H9 (cell line): ENCODE results near the gene ZNF407. TPM values are rescaled to one million over a fixed set of nuclear protein-coding genes. Genes with fewer than 3 reads are reported as not detected.

Experiments used
- DNase-seq: peaks from one replicate; pipeline ENCODE4 v3.0.0-alpha.2; 2017
- H2AFZ ChIP-seq: one replicate; pipeline ENCODE4 v1.6.1; 2013; ENCODE audit warnings: mild to moderate bottlenecking, low read length, control low read depth, moderate library complexity
- H2AK5ac ChIP-seq: 2 replicates; pipeline ENCODE4 v1.6.1; 2013; ENCODE audit warnings: low read length, control low read depth, mixed read lengths; ENCODE audit not compliant: insufficient read length
- H2BK120ac ChIP-seq: one replicate; pipeline ENCODE4 v1.6.1; 2013; ENCODE audit warnings: low read depth, mild to moderate bottlenecking, low read length, control low read depth, inconsistent platforms; ENCODE audit not compliant: poor library complexity, severe bottlenecking
- H2BK12ac ChIP-seq: 2 replicates; pipeline ENCODE4 v1.6.1; 2013; ENCODE audit warnings: low read length, control low read depth, mixed read lengths, low read depth; ENCODE audit not compliant: insufficient read length
- H2BK15ac ChIP-seq: 2 replicates; pipeline ENCODE4 v1.6.1; 2013; ENCODE audit warnings: low read depth, low read length, control low read depth
- H2BK20ac ChIP-seq: one replicate; pipeline ENCODE4 v1.6.1; 2013; ENCODE audit warnings: low read depth, mild to moderate bottlenecking, low read length, control low read depth, inconsistent platforms; ENCODE audit not compliant: poor library complexity, severe bottlenecking
- H2BK5ac ChIP-seq: 2 replicates; pipeline ENCODE4 v1.6.1; 2013; ENCODE audit warnings: low read length, control low read depth, mixed read lengths; ENCODE audit not compliant: insufficient read length
- H3K14ac ChIP-seq: 2 replicates; pipeline ENCODE4 v1.6.1; 2013; ENCODE audit warnings: low read length, control low read depth; ENCODE audit not compliant: insufficient read depth
- H3K18ac ChIP-seq: 2 replicates; pipeline ENCODE4 v1.6.1; 2013; ENCODE audit warnings: low read depth, mild to moderate bottlenecking, mixed read lengths, low read length, control low read depth; ENCODE audit not compliant: insufficient read length
- H3K23ac ChIP-seq: 2 replicates; pipeline ENCODE4 v1.6.1; 2013; ENCODE audit warnings: low read length, control low read depth, mixed read lengths, low read depth; ENCODE audit not compliant: insufficient read length
- H3K23me2 ChIP-seq: 2 replicates; pipeline ENCODE4 v1.6.1; 2013; ENCODE audit warnings: low read depth, mild to moderate bottlenecking, mixed read lengths, low read length, control low read depth; ENCODE audit not compliant: insufficient read length, poor library complexity, severe bottlenecking
- H3K27ac ChIP-seq: 2 replicates; pipeline ENCODE4 v1.5.1; 2013; ENCODE audit warnings: low read length, control low read depth, mixed read lengths, low read depth; ENCODE audit not compliant: insufficient read length
- H3K27me3 ChIP-seq: 2 replicates; pipeline ENCODE4 v1.6.1; 2013; ENCODE audit warnings: low read length, control low read depth, inconsistent platforms; ENCODE audit not compliant: insufficient read depth
- H3K4ac ChIP-seq: 2 replicates; pipeline ENCODE4 v1.6.1; 2013; ENCODE audit warnings: low read depth, mild to moderate bottlenecking, control low read depth, inconsistent platforms, low read length, moderate library complexity
- H3K4me1 ChIP-seq: 2 replicates; pipeline ENCODE4 v1.6.1; 2013; ENCODE audit warnings: low read length, control low read depth, inconsistent platforms; ENCODE audit not compliant: insufficient read depth
- H3K4me2 ChIP-seq: 2 replicates; pipeline ENCODE4 v1.6.1; 2013; ENCODE audit warnings: low read length, control low read depth, mixed read lengths; ENCODE audit not compliant: insufficient read length, insufficient read depth
- H3K56ac ChIP-seq: 2 replicates; pipeline ENCODE4 v1.6.1; 2013; ENCODE audit warnings: low read depth, mild to moderate bottlenecking, mixed read lengths, low read length, control low read depth; ENCODE audit not compliant: insufficient read length
- H3K79me1 ChIP-seq: 2 replicates; pipeline ENCODE4 v1.6.1; 2013; ENCODE audit warnings: low read depth, mild to moderate bottlenecking, moderate library complexity, low read length, control low read depth, inconsistent platforms; ENCODE audit not compliant: insufficient read depth, poor library complexity, severe bottlenecking
- H3K79me2 ChIP-seq: 2 replicates; pipeline ENCODE4 v1.6.1; 2013; ENCODE audit warnings: low read length, control low read depth, inconsistent platforms; ENCODE audit not compliant: insufficient read depth
- H3K9ac ChIP-seq: 2 replicates; pipeline ENCODE4 v1.6.1; 2013; ENCODE audit warnings: low read length, control low read depth, mixed read lengths; ENCODE audit not compliant: insufficient read length; ENCODE audit errors: extremely low read depth
- H3K9me3 ChIP-seq: one replicate; pipeline ENCODE4 v1.6.1; 2013; ENCODE audit warnings: low read depth, low read length, inconsistent platforms; ENCODE audit not compliant: control insufficient read depth
- H3T11ph ChIP-seq: one replicate; pipeline ENCODE4 v1.6.1; 2013; ENCODE audit warnings: mild to moderate bottlenecking, low read length, control low read depth, inconsistent platforms
- H4K20me1 ChIP-seq: one replicate; pipeline ENCODE4 v1.6.1; 2013; ENCODE audit not compliant: control insufficient read depth, insufficient read length, insufficient read depth
- H4K5ac ChIP-seq: 2 replicates; pipeline ENCODE4 v1.6.1; 2013; ENCODE audit warnings: low read depth, mild to moderate bottlenecking, mixed read lengths, low read length, control low read depth; ENCODE audit not compliant: insufficient read length
- H4K8ac ChIP-seq: replicated peaks from 2 replicates; pipeline ENCODE4 v1.6.1; 2013; ENCODE audit warnings: low read length, control low read depth, mixed read lengths, low read depth; ENCODE audit not compliant: insufficient read length
- H4K91ac ChIP-seq: 2 replicates; pipeline ENCODE4 v1.6.1; 2013; ENCODE audit warnings: low read depth, mild to moderate bottlenecking, moderate library complexity, mixed read lengths, low read length, control low read depth; ENCODE audit not compliant: insufficient read length
- H3K27ac Mint-ChIP-seq, 3 experiments: 2 replicates in 2 of 3; 3 replicates in 1 of 3; pipeline ENCODE4 v1.8.0; 2020 to 2021; ENCODE audit warnings: mixed read lengths in 3 of 3, mild to moderate bottlenecking in 1 of 3, moderate library complexity in 1 of 3
- H3K27me3 Mint-ChIP-seq: 2 replicates; pipeline ENCODE4 v1.8.0; 2021; ENCODE audit warnings: low read depth, mild to moderate bottlenecking, moderate library complexity, mixed read lengths
- H3K36me3 Mint-ChIP-seq, 3 experiments: 2 replicates in 2 of 3; 3 replicates in 1 of 3; pipeline ENCODE4 v1.8.0; 2020 to 2021; ENCODE audit warnings: low read depth in 3 of 3, mixed read lengths in 3 of 3; ENCODE audit not compliant: insufficient read depth in 1 of 3
- H3K4me1 Mint-ChIP-seq, 2 experiments: 2 replicates each; pipeline ENCODE4 v1.8.0; 2020; ENCODE audit warnings: mixed read lengths in 2 of 2
- H3K4me3 Mint-ChIP-seq, 2 experiments: 2 replicates in 1 of 2; 3 replicates in 1 of 2; pipeline ENCODE4 v1.8.0; 2020 to 2021; ENCODE audit warnings: mild to moderate bottlenecking in 2 of 2, mixed read lengths in 2 of 2, moderate library complexity in 1 of 2
- H3K9me3 Mint-ChIP-seq, 2 experiments: 2 replicates in 1 of 2; 3 replicates in 1 of 2; pipeline ENCODE4 v1.8.0; 2020; ENCODE audit warnings: mild to moderate bottlenecking in 2 of 2, mixed read lengths in 2 of 2, moderate library complexity in 1 of 2
- WGBS: extraction: QIAGEN DNeasy Blood & Tissue Kit; methylation state at CpG from one replicate; pipeline ENCODE4 v1.1.7; 2013; ENCODE audit warnings: missing lambda C conversion rate, low lambda C conversion rate, mixed read lengths; ENCODE audit not compliant: insufficient read length; ENCODE audit errors: extremely low coverage; 5-methylcytosine and 5-hydroxymethylcytosine counted together
- total RNA-seq: library from RNA; stranded (reverse); gene quantifications from 2 replicates; pipeline ENCODE4 v1.2.1, GENCODE V29; 2021
- TF ChIP-seq, protein P1 (sequence below): fragments of 200-600 bp; sonication (generic); conservative IDR thresholded peaks from 3 replicates; pipeline ENCODE4 v1.8.0; 2021; ENCODE audit warnings: antibody characterized with exemption, mild to moderate bottlenecking

ZNF407 gene
- total RNA-seq, 1 experiment from 2014 or later: 8.7 TPM

DNA sequence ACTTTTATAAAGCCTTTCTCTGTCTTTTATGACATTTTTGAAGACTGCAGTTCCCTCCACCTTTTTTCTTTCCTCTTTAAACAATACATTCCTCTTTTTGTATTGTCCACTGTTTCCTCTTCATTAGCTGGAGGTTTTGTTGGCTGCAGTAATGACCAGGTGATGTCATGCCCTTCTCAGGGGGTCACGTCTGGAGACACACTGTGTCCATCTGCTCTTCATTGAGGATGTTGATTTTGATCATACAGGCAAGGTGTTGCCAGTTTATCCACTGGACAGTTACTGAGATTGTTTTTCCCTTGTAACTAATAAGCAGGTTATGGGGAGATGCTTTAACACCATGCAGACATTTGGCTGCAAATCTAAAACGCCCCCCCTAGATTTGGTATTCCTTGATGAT is 19.8 kb downstream of the ZNF407 start:
- Histone ChIP-seq H2BK120ac (no peak overlapping the region), H3K14ac (no peak overlapping the region), H3K9me3 (no peaks in the 10 kb centered on the region), H2AFZ (no peak overlapping the region), H4K91ac (no peak overlapping the region), H3T11ph (no peak overlapping the region), H3K4me2 (no peak overlapping the region), H2BK5ac (no peak overlapping the region), H4K8ac (no peak overlapping the region), H3K23me2 (no peaks in the 10 kb centered on the region), H3K4ac (no peak overlapping the region), H3K79me2 (no peaks in the 10 kb centered on the region), H2BK15ac (no peak overlapping the region), H3K9ac (no peak overlapping the region), H3K27ac (no peak overlapping the region), H2BK20ac (no peak overlapping the region), H2AK5ac (no peak overlapping the region), H3K56ac (no peak overlapping the region), H3K79me1 (no peaks in the 10 kb centered on the region), H3K23ac (no peak overlapping the region), H3K27me3 (no peaks in the 10 kb centered on the region), H3K4me1 (no peaks in the 10 kb centered on the region; the same call in 1 of the 2 replicates), H2BK12ac (no peak overlapping the region), H4K5ac (no peak overlapping the region), H4K20me1 (no peaks in the 10 kb centered on the region), H3K18ac (no peak overlapping the region)
- Mint-ChIP-seq H3K9me3 (no peaks in the 10 kb centered on the region), H3K27ac (no peak overlapping the region), H3K4me1 (peaks cover 0 to 4% of the 10 kb centered on the region in 2 experiments; a peak in 2 of 4 replicates), H3K36me3 (no peaks in the 10 kb centered on the region), H3K4me3 (no peak overlapping the region), H3K27me3 (no peaks in the 10 kb centered on the region)
- DNase-seq: no peak
- TF ChIP-seq, protein P1, sequence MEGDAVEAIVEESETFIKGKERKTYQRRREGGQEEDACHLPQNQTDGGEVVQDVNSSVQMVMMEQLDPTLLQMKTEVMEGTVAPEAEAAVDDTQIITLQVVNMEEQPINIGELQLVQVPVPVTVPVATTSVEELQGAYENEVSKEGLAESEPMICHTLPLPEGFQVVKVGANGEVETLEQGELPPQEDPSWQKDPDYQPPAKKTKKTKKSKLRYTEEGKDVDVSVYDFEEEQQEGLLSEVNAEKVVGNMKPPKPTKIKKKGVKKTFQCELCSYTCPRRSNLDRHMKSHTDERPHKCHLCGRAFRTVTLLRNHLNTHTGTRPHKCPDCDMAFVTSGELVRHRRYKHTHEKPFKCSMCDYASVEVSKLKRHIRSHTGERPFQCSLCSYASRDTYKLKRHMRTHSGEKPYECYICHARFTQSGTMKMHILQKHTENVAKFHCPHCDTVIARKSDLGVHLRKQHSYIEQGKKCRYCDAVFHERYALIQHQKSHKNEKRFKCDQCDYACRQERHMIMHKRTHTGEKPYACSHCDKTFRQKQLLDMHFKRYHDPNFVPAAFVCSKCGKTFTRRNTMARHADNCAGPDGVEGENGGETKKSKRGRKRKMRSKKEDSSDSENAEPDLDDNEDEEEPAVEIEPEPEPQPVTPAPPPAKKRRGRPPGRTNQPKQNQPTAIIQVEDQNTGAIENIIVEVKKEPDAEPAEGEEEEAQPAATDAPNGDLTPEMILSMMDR: no peak
- no CpG with 5 or more reads among the region's 2 CpGs for WGBS
